ENCODE measurements around the gene SNX5. TPM values are rescaled to one million over a fixed set of nuclear protein-coding genes. Genes with fewer than 3 reads are reported as not detected.

SNX5 gene
- total and polyA plus RNA-seq, 2 of the 13 experiments (the other 11 are each of a cell fraction or from before 2014, with no cell fraction given): 664 to 1,040 TPM

DNA sequence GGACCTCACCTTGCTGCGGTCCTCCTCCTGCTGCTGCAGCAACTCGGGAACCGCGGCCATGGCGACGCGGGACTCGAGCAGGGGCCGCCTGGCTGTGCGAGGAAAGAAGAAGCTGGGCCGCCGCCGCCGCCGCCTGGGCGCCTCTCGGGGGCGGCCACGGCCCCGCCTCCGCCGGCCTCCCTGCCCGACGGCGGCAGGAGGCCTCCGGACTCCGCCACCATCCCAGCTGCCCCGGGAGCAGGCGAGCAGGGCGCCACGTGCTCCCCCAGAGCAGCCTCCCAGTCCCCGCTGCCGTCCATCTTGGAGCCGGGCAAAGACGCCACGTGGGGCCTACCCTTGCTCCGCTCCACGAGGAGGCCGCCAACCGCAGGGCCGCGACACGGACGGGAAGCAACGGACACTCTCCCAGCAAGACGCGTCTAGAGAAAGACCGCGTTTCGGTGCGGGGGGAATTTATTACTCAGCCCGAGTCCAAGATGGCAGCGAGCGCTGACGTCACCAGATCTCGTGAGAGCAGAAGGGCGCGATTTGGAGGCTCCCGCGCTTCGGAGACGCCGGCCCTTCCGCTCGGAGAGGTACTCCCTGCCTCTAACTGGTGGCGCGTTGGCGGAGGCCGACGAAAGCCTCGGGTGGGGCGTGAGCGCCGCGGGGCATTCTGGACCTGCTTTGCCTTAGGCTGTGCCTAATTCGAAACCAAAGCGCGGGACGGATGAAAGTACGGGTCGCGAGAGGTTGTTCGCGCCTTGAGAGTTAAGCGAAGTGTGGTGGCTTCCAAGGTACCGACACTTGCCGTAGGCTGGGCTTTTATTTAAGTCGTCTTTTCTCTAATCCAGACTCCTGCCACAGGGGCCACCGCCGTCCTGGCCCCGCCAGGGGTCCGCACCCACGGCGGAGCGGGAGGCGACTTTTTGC is at the start of gene SNX5, which contains the start of gene MGME1 (continued):
- TF ChIP-seq, protein P1, sequence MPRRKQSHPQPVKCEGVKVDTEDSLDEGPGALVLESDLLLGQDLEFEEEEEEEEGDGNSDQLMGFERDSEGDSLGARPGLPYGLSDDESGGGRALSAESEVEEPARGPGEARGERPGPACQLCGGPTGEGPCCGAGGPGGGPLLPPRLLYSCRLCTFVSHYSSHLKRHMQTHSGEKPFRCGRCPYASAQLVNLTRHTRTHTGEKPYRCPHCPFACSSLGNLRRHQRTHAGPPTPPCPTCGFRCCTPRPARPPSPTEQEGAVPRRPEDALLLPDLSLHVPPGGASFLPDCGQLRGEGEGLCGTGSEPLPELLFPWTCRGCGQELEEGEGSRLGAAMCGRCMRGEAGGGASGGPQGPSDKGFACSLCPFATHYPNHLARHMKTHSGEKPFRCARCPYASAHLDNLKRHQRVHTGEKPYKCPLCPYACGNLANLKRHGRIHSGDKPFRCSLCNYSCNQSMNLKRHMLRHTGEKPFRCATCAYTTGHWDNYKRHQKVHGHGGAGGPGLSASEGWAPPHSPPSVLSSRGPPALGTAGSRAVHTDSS (CRISPR knock-in tag; conservative IDR thresholded peaks at IDR 0.05): peak; percentile 49; the same call in 1 of the 2 replicates
- TF ChIP-seq ZNF260 (CRISPR knock-in tag; IDR thresholded peaks at IDR 0.05; ENCODE audit: borderline replicate concordance, low read depth): 0 out of 2 replicates have a peak, but pooled peaks have one; percentile 96
- TF ChIP-seq, protein P2, sequence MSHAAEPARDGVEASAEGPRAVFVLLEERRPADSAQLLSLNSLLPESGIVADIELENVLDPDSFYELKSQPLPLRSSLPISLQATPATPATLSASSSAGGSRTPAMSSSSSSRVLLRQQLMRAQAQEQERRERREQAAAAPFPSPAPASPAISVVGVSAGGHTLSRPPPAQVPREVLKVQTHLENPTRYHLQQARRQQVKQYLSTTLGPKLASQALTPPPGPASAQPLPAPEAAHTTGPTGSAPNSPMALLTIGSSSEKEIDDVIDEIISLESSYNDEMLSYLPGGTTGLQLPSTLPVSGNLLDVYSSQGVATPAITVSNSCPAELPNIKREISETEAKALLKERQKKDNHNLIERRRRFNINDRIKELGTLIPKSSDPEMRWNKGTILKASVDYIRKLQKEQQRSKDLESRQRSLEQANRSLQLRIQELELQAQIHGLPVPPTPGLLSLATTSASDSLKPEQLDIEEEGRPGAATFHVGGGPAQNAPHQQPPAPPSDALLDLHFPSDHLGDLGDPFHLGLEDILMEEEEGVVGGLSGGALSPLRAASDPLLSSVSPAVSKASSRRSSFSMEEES (CRISPR knock-in tag; IDR thresholded peaks at IDR 0.05): peak; percentile 60; the same call in 1 of the 2 replicates
- peak; percentile 98 for TF ChIP-seq SNAPC2 (CRISPR knock-in tag; IDR thresholded peaks at IDR 0.05)
- peak; percentile 75 for TF ChIP-seq ZNF263 (CRISPR knock-in tag; IDR thresholded peaks at IDR 0.05)
- TF ChIP-seq FLYWCH1 (CRISPR knock-in tag; IDR thresholded peaks at IDR 0.05): peak; percentile 95
- TF ChIP-seq TCF7L2 (IDR thresholded peaks at IDR 0.05; ENCODE audit: low read depth, low read length): no peak
- no peak; the same call in 1 of the 2 replicates for TF ChIP-seq RELA (CRISPR knock-in tag; IDR thresholded peaks at IDR 0.05)
- TF ChIP-seq MIXL1 (CRISPR knock-in tag; IDR thresholded peaks at IDR 0.05): peak; percentile 96
- TF ChIP-seq ZNF878 (CRISPR knock-in tag; IDR thresholded peaks at IDR 0.05): peak; percentile 100
- TF ChIP-seq, protein P3, sequence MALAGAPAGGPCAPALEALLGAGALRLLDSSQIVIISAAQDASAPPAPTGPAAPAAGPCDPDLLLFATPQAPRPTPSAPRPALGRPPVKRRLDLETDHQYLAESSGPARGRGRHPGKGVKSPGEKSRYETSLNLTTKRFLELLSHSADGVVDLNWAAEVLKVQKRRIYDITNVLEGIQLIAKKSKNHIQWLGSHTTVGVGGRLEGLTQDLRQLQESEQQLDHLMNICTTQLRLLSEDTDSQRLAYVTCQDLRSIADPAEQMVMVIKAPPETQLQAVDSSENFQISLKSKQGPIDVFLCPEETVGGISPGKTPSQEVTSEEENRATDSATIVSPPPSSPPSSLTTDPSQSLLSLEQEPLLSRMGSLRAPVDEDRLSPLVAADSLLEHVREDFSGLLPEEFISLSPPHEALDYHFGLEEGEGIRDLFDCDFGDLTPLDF (CRISPR knock-in tag; IDR thresholded peaks at IDR 0.05): peak; percentile 100
- TF ChIP-seq, protein P4, sequence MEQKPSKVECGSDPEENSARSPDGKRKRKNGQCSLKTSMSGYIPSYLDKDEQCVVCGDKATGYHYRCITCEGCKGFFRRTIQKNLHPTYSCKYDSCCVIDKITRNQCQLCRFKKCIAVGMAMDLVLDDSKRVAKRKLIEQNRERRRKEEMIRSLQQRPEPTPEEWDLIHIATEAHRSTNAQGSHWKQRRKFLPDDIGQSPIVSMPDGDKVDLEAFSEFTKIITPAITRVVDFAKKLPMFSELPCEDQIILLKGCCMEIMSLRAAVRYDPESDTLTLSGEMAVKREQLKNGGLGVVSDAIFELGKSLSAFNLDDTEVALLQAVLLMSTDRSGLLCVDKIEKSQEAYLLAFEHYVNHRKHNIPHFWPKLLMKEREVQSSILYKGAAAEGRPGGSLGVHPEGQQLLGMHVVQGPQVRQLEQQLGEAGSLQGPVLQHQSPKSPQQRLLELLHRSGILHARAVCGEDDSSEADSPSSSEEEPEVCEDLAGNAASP (CRISPR knock-in tag; IDR thresholded peaks at IDR 0.05; ENCODE audit: borderline replicate concordance): peak; percentile 71
- TF ChIP-seq MYNN (CRISPR knock-in tag; IDR thresholded peaks at IDR 0.05; ENCODE audit: low read depth): peak; percentile 82; the same call in 1 of the 2 replicates
- peak; percentile 87; the same call in 1 of the 2 replicates for TF ChIP-seq ARHGAP35 (CRISPR knock-in tag; IDR thresholded peaks at IDR 0.05; ENCODE audit: borderline replicate concordance)
- TF ChIP-seq, protein P5, sequence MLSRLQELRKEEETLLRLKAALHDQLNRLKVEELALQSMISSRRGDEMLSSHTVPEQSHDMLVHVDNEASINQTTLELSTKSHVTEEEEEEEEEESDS (CRISPR knock-in tag; IDR thresholded peaks at IDR 0.05; ENCODE audit: borderline replicate concordance): peak; percentile 82; the same call in 1 of the 2 replicates
- TF ChIP-seq ETV5 (CRISPR knock-in tag; IDR thresholded peaks at IDR 0.05; ENCODE audit: borderline replicate concordance): peak; percentile 97
- peak; percentile 99 for TF ChIP-seq ZNF550 (CRISPR knock-in tag; IDR thresholded peaks at IDR 0.05; ENCODE audit: borderline replicate concordance)
- TF ChIP-seq ZNF552 (CRISPR knock-in tag; IDR thresholded peaks at IDR 0.05; ENCODE audit: borderline replicate concordance): peak; percentile 96
- TF ChIP-seq ZFP82 (CRISPR knock-in tag; IDR thresholded peaks at IDR 0.05; ENCODE audit: borderline replicate concordance): peak; percentile 61; the same call in 1 of the 2 replicates
- TF ChIP-seq ELF1 (CRISPR knock-in tag; IDR thresholded peaks at IDR 0.05): peak; percentile 93
- peak; percentile 97 for TF ChIP-seq KAT7 (CRISPR knock-in tag; IDR thresholded peaks at IDR 0.05; ENCODE audit: borderline replicate concordance)
